ENCODE measurements around the gene CBL.

The CBL gene

GRCh38 chr11:119277660-119278059 is 71.5 kb downstream of the CBL start:
- no peak for DNase-seq

- DNase-seq: no peak
Measured at GRCh38 chr11:119282495-119282894, 76.4 kb downstream of the CBL start.

GRCh38 chr11:119284344-119285157 is 78.4 kb downstream of the CBL start:
- DNase-seq: no peak

- no peak for DNase-seq
Measured at GRCh38 chr11:119285431-119285830, 79.3 kb downstream of the CBL start.

GRCh38 chr11:119288219-119288618 is 82.1 kb downstream of the CBL start:
- no peak for DNase-seq

GRCh38 chr11:119290894-119291497 is 84.9 kb downstream of the CBL start:
- no peak for DNase-seq

GRCh38 chr11:119293461-119293860 is 87.3 kb downstream of the CBL start:
- DNase-seq: no peak

GRCh38 chr11:119295178-119295577 is 89.0 kb downstream of the CBL start:
- no peak for DNase-seq

- DNase-seq: no peak
Measured at GRCh38 chr11:119297938-119298337, 91.8 kb downstream of the CBL start.

- DNase-seq: no peak
Measured at GRCh38 chr11:119298726-119299125, 92.6 kb downstream of the CBL start.

- DNase-seq: no peak
Measured at GRCh38 chr11:119299416-119299815, 93.3 kb downstream of the CBL start.

- DNase-seq: no peak
Measured at GRCh38 chr11:119300198-119300964, 94.2 kb downstream of the CBL start.

- DNase-seq: no peak
Measured at GRCh38 chr11:119303227-119303718, 97.1 kb downstream of the CBL start.

- DNase-seq: no peak
Measured at GRCh38 chr11:119305556-119306372, 99.6 kb downstream of the CBL start.

- DNase-seq: no peak
Measured at GRCh38 chr11:119306373-119306890, 100.3 kb downstream of the CBL start.

- no peak for DNase-seq
Measured at GRCh38 chr11:119307219-119307618, 101.1 kb downstream of the CBL start.

- no peak for DNase-seq
Measured at GRCh38 chr11:119307974-119308373, 101.8 kb downstream of the CBL start.

- DNase-seq: no peak
Measured at GRCh38 chr11:119309411-119309810, 103.3 kb downstream of the CBL start.

- no peak for DNase-seq
Measured at GRCh38 chr11:119309953-119310681, 104.0 kb downstream of the CBL start.

- no peak for DNase-seq
Measured at GRCh38 chr11:119310682-119311052, 104.5 kb downstream of the CBL start.

GRCh38 chr11:119314726-119315125 is 108.6 kb downstream of the CBL start:
- no peak for DNase-seq
